ENCODE measurements around the gene PDE8A. TPM values are rescaled to one million over a fixed set of nuclear protein-coding genes. Genes with fewer than 3 reads are reported as not detected.

Gene PDE8A
- total RNA-seq, 6 experiments from 2014 or later = 14.3 to 18.6 (median 16.6) TPM

- Mint-ChIP-seq H3K4me1 (ENCODE audit: low read depth) (peaks cover 54% of the 10 kb centered on the region), H3K27ac (no peak overlapping the region), H3K4me3 (no peak overlapping the region), H3K27me3 (ENCODE audit: insufficient read depth) (peaks cover 3% of the 10 kb centered on the region; the same call in 1 of the 2 replicates), H3K36me3 (ENCODE audit: low read depth) (no peaks in the 10 kb centered on the region), H3K9me3 (no peaks in the 10 kb centered on the region)
- no peak for DNase-seq
- TF ChIP-seq CTCF (IDR thresholded peaks at IDR 0.05) = no peak
Observed at GRCh38 chr15:85031086-85031943, 49.7 kb downstream of the PDE8A start.

- TF ChIP-seq CTCF (IDR thresholded peaks at IDR 0.05) = no peak
- H3K36me3 Mint-ChIP-seq (ENCODE audit: low read depth) = no peaks in the 10 kb centered on the region
- DNase-seq = no peak
- H3K27ac Mint-ChIP-seq = no peak overlapping the region
- no peak overlapping the region for H3K4me3 Mint-ChIP-seq
- peaks cover 53% of the 10 kb centered on the region for H3K4me1 Mint-ChIP-seq (ENCODE audit: low read depth)
- H3K27me3 Mint-ChIP-seq (ENCODE audit: insufficient read depth) = peaks cover 3% of the 10 kb centered on the region; the same call in 1 of the 2 replicates
- H3K9me3 Mint-ChIP-seq = no peaks in the 10 kb centered on the region
Observed at GRCh38 chr15:85031944-85032558, 50.4 kb downstream of the PDE8A start.

- no peak overlapping the region for H3K4me3 Mint-ChIP-seq
- peaks cover 3% of the 10 kb centered on the region; the same call in 1 of the 2 replicates for H3K27me3 Mint-ChIP-seq (ENCODE audit: insufficient read depth)
- no peak overlapping the region; the same call in 1 of the 2 replicates for H3K27ac Mint-ChIP-seq
- H3K9me3 Mint-ChIP-seq = no peaks in the 10 kb centered on the region
- peaks cover 47% of the 10 kb centered on the region for H3K4me1 Mint-ChIP-seq (ENCODE audit: low read depth)
- no peak for TF ChIP-seq CTCF (IDR thresholded peaks at IDR 0.05)
- no peaks in the 10 kb centered on the region for H3K36me3 Mint-ChIP-seq (ENCODE audit: low read depth)
- DNase-seq = no peak
Observed at GRCh38 chr15:85033148-85033547, 51.5 kb downstream of the PDE8A start.

GRCh38 chr15:85034276-85034675, 52.6 kb downstream of the PDE8A start:
- TF ChIP-seq CTCF (IDR thresholded peaks at IDR 0.05) = no peak
- Mint-ChIP-seq H3K27ac (no peak overlapping the region), H3K36me3 (ENCODE audit: low read depth) (no peaks in the 10 kb centered on the region), H3K4me1 (ENCODE audit: low read depth) (peaks cover 41% of the 10 kb centered on the region), H3K4me3 (no peak overlapping the region), H3K27me3 (ENCODE audit: insufficient read depth) (peaks cover 3% of the 10 kb centered on the region; the same call in 1 of the 2 replicates), H3K9me3 (no peaks in the 10 kb centered on the region)
- no peak for DNase-seq

- H3K4me1 Mint-ChIP-seq (ENCODE audit: low read depth) = peaks cover 40% of the 10 kb centered on the region
- DNase-seq = no peak
Observed at GRCh38 chr15:85035980-85036379, 54.3 kb downstream of the PDE8A start.

More at GRCh38 chr15:85035980-85036379, 54.3 kb downstream of the PDE8A start:
- no peak overlapping the region for H3K27ac Mint-ChIP-seq
- peaks cover 3% of the 10 kb centered on the region; the same call in 1 of the 2 replicates for H3K27me3 Mint-ChIP-seq (ENCODE audit: insufficient read depth)
- H3K4me3 Mint-ChIP-seq = no peak overlapping the region
- H3K36me3 Mint-ChIP-seq (ENCODE audit: low read depth) = no peaks in the 10 kb centered on the region
- no peak for TF ChIP-seq CTCF (IDR thresholded peaks at IDR 0.05)
- no peaks in the 10 kb centered on the region for H3K9me3 Mint-ChIP-seq
